Esophagus squamous epithelium (tissue), 4 donors: Measurements from ENCODE around the gene PLEKHA5.

Experiments
- CTCF ChIP-seq, 6 experiments: fragments of 450-650 bp in 4 of 6; fragments of 200-600 bp in 2 of 6; sonication (generic) in 2 of 6; IDR thresholded peaks; one replicate each; pipeline ENCODE4 v1.5.1; 2016 to 2019; ENCODE audit warnings: antibody characterized with exemption in 6 of 6, mild to moderate bottlenecking in 4 of 6, moderate library complexity in 4 of 6
- POLR2A ChIP-seq, 4 donors: fragments of 450-650 bp; IDR thresholded peaks; one replicate each; pipeline ENCODE4 v1.6.1; 2017; ENCODE audit warnings: antibody characterized with exemption in 4 of 4, mild to moderate bottlenecking in 4 of 4, moderate library complexity in 3 of 4

- TF ChIP-seq CTCF (IDR thresholded peaks at IDR 0.05) (no peak), POLR2A (IDR thresholded peaks at IDR 0.05) (no peak)
Measured at GRCh38 chr12:19203013-19203412, 73.5 kb downstream of the PLEKHA5 start.
